ENCODE results near the gene RMRP.
"Not testable (repeated sequence)": the region's sequence is repeated elsewhere in the genome, so short reads cannot be mapped to it uniquely, and the experiment has no call there.

RMRP gene

DNA sequence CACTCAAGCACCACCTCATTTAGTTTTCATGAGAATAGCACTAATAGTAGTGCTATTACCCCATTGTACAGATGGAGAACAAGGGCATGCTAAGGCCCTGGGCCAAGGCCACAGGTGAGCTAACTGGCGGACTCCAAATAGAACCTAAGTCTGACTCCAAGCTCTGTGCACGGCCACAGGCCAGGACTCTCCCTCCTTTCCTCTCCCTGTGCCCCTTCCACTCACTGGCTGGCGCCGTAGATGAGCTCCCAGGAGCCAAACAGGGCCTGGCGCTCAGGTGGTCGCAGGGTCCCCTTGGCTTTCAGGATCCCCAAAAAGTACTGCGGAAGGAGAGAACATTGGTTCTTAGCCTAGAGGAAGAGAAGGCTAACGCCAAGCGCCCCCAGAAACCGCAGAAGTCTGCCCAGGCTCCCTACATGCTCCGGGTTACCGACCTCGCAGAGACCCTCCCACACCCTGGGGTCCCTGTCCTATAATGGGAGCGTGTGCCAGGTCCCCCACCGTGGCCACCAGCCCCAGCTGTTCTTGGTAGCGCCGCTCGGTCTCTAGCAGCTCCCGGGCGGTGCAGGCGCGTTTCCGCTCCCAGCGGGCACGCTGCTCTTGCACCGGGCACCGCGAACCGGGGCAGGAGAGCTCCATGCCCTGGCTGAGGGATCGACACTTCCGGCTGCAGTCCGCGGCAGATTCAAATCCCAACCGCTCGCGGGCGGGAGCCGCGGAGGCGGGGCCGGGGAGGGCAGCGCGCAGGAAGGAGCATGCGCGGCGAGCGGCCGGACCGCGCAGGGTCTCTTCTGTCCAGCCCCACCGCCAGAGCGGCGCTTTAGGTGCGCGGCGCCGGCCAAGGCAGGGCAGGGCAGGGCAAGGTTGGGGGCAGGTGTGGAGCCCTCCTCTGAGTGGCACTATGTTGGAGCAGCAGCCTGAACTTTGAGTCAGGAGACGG lies 7.0 kb upstream of the RMRP start, which contains the start of gene ARHGEF39:
ARHGEF39 (minus strand) TSS at position 665 of the 940 bp plus-strand sequence; CDS start at position 639, 26 bp downstream.
- DNase-seq, result peak; percentile 88

DNA sequence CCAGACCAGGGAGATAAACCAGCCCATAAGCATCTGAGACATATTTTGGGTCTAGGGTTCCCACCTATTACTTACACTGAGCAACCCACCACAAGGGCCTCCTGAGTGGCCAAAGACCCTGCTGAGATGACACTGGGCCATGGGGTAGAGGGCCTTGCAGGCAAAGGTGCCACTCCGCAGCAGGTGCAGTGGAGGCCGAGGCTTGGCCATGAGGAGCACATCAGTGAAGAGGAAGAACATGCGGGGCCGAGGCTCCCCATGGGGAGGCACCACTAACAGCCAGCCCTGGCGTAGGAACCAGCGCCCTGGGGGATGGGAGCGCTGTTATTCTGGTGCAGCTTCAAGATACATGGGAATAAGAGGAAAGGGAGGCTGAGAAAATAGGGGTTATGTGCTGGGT lies 4.6 kb upstream of the RMRP start:
- DNase-seq, result no peak

DNA sequence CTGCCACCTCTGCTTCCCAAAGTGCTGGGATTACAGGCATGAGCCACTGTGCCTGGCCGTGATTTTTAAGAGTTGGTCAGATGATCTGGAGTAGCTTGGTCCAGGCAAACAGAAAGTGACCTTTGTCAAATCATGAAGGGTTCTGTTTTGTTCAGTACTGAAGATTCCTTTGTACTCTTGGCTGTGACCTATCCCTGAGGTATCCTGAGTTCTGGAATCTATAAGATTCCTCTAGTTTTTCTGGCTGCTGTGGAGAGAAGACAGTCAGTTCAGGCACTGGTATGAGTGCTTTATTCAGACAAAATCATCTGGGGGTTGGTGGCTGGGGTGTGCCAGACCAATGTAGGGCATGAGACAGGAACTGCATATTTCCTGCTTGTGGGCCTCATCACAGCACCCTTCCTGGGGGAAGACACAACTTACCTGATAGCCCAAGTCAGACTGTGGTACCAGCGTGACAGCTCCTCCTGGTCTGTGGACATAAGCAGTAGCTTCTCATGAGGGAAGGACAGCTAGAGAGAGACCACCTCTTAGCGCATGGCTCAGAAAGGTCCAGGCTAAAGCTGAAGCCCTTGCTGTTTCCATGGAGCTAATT lies 4.0 kb upstream of the RMRP start:
- DNase-seq, result no peak

DNA sequence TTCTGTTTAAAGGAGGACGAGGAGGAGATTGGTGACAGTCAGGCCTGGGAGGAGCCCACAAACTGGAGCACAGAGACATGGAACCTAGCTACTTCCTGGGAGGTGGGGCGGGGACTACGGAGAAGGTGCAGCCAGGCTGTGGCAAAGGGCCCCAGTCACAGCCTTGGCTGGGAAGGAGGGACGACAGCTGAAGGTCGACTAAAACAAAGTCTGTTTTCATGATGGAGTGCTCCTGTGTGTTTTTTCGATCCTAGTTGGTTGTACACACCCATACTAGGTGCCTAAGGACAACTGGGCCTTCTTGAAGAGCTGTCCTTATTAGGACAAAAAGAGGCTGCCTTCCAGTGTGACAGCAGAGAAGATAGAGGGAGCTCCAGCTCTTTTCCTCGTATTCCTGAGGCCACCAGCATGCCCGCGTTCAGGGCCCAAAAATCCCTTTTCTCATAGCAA lies 3.2 kb upstream of the RMRP start:
- no peak for DNase-seq

DNA sequence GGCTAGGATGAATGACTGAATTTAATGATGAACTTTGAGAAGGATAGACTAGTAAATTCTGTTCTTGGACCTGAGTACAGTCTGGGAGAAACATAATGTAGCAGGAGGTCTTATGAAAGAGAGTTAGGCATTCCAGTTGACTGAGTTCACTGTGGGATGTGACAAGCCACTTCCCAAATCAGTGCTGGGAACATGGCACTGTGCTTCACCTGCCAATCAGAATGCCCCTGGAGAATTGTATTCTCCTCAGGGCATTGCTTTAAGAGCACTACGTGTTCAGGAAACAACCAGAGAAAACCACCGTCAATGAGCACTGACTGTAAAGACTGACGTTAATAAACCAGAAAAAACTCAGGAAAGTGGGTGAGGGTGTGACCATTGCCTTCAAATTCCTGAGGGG lies 1.5 kb upstream of the RMRP start:
- DNase-seq, result no peak

DNA sequence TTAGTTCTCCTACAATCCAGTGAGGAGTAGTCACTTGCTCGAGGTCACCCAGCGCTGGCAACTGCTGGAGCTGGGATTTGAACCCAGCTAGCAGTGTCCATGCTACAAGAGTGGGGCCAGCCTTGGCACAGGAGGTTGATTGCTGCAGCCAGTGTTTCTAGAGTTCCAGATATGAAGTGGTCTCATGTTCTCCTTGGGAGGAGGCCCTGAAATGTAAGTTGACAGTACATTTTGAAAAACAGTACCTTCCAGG lies 1.1 kb upstream of the RMRP start:
- DNase-seq, result no peak

DNA sequence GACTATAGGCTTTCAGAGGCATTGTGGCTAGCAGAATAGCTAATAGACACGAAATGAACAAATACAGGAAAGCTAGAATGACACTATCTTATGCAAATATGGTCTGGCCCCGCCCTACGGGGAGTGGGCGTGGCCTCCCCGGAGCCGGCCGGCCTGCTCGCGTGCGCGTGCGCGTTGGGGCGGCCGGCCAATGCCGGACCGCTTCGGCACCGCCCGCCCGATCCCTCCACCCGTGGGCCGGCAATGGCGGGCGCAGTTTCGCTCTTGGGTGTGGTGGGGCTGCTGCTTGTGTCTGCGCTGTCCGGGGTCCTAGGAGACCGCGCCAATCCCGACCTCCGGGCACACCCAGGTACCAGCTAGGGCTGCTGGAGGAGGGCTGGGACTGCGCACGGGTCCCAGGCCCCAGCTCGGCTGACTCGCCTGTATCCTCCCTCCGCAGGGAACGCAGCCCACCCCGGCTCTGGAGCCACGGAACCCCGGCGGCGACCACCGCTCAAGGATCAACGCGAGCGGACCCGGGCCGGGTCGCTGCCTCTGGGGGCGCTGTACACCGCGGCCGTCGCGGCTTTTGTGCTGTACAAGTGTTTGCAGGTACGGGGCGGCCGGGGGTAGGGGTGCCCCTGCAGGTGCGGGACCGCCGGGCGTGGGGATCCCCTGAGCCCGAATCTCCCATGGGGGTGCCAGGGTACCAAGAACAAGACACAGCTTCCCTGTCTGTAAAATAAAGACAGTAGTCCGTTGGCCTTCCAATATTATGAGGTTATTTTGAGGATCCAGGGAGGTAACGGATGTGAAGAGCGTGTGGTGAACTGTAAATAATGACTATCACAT lies 533 bp upstream of the RMRP start, which contains the start of gene CCDC107:
CCDC107 (plus strand) TSS at position 156 of the 831 bp plus-strand sequence; CDS start at position 244, 88 bp downstream.
- peak; percentile 93 for DNase-seq

DNA sequence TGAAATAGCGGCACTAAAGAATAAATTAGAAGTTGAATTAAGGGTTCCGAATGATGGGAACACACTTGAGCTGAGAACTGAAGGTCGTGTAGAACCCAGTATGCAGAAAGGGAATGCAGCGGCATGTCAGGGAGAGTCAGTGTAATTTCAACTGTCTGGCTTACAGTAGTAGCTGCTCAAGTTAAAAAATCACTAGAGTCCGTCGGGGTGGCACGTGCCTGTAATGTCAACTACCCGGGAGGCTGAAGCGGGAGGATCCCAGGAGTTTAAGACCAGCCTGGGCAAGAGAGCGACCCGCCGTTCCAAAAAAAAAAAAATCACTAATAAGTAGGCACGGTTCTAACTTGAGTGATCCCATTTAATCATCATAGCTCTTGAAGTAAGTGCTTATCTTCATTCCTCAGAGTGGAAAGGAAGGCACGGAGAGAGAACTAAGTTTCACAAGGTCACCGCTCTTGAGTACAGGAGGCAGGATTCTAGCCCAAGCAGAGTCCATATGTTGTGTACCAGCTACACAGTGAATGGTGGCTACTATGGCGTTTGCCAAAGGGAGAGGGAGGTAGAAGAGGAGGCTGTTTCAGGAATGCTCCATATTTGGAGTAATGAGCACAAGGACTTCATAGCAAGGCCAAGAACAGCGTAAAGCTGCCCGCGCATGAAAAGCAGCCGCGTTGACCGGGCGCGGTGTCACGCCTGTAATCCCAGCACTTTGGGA lies 831 bp downstream of the RMRP start:
- DNase-seq, result no peak

DNA sequence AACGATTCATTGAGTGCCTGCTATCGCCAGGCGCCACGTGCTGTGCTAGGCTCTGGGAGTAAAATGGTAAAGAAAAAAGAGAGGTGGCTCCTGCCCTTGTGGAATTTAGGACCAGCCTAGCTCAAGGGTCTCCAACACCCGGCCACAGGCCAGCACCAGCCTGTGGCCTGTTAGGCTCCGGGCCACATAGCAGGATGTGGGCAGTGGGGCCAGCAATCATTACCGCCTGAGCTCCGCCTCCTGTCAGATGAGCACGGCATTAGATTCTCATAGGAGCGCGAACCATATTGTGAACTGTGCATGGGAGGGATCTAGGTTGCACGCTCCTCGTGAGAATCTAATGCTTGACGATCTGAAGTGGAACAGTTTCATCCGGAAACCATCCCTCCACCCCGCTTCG lies 1.5 kb downstream of the RMRP start:
- no peak for DNase-seq

DNA sequence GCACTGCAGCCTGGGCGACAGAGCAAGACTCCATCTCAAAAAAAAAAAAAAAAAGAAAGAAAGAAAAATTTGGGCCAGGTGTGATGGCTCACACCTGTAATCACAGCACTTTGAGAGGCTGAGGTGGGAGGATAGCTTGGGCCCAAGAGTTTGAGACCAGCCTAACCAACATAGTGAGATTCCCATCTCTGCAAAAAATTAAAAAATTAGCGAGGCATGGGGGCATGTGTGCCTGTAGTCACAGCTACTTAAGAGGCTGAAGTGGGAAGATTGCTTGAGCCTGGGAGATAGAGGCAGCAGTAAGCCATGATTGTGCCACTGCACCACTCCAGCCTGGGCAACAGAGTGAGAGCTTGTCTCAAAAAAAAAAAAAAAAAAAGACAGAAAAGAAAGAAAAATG lies 4.2 kb downstream of the RMRP start:
- no peak for DNase-seq

DNA sequence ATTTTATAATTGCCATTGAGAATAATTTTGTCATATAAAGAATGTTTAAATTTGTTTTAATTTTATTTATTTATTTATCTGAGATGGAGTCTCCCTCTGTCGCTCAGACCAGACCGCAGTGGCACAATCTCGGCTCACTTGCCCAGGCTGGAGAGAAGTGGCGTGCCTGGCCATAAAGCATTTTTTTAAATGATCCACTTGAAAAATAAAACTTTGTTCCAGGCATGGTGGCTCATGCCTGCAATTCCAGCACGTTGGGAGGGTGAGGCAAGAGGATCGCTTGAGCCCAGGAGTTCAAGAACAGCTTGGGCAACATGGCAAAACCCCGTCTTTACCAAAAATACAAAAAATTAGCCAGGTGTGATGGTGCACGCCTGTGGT lies 5.0 kb downstream of the RMRP start:
- DNase-seq, result no peak

DNA sequence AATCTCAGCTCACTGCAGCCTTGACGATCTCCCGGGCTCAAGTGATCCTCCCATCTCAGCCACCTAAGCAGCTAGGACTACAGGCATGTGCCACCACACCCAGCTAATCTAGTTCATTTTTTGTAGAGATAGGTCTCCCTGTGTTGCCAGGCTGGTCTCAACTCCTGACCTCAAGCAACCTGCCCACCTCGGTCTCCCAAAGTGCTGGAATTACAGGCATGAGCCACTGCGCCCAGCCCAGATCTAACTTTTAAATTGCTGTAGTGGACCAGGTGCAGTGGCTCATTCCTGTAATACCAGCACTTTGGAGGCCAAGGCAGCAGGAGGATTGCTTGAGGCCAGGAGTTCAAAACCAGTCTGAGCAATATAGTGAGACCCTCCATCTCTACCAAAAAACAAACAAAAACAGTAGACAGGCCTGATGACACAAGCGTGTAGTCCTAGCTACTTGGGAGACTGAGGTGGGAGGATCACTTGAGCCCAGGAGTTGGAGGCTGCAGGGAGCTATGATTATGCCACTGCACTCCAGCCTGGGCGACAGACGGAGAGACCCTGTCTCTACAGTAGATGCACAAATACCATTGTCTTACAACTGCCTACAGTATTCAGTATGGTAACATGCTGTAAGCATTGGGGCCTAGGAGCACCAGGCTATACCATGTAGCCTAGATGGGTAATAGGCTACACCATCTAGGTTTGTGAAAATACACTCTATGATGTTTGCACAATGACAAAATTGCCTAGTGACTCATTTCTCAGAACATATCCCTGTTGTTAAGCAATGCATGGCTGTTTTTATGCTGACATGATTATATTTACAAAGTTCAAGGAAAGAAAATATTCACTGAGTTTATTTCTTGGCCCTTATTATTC lies 5.6 kb downstream of the RMRP start:
- no peak for DNase-seq

DNA sequence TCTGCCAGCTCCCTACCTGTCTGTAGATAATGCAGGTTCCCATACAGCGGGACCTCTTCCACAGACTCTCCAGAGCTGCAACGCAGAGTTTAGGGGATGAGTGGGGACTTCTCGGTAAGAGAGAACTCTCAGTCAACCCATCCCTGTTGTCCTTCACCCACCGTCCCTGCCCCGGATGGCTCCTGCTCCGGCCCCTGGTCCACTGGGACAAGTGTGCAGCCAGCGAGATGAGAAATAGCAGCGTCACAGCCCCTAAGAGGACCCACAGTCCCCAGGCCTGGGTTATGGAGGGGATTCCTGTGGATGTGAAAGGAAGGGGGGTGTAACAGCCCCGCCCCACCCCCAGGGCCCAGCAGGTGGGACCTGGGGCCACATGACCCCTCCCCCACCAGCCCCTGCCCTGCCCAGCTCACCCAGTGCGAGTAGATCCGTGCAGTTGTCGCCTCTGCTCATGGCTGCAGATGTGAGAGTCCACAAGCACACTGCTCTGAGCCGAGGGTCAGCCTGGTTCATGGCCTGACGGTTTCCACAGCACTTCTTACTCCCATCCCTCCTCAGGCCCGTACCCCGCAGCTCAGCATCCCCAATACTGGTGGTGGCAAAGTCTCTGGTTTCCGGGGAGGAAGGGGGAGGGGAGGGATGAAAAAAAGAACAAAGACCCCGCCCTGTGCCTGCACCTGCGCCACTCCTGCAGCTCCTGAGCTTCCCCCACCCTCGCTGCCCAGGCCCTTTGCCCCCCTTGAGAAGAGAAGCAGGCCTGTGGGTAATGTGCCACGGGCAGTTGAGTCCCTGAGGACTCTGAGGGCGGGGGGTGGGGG lies 7.3 kb downstream of the RMRP start, which contains the start of gene SIT1:
SIT1 (minus strand) TSS at position 591 of the 818 bp plus-strand sequence; CDS start at position 513, 78 bp downstream.
- no peak for DNase-seq

DNA sequence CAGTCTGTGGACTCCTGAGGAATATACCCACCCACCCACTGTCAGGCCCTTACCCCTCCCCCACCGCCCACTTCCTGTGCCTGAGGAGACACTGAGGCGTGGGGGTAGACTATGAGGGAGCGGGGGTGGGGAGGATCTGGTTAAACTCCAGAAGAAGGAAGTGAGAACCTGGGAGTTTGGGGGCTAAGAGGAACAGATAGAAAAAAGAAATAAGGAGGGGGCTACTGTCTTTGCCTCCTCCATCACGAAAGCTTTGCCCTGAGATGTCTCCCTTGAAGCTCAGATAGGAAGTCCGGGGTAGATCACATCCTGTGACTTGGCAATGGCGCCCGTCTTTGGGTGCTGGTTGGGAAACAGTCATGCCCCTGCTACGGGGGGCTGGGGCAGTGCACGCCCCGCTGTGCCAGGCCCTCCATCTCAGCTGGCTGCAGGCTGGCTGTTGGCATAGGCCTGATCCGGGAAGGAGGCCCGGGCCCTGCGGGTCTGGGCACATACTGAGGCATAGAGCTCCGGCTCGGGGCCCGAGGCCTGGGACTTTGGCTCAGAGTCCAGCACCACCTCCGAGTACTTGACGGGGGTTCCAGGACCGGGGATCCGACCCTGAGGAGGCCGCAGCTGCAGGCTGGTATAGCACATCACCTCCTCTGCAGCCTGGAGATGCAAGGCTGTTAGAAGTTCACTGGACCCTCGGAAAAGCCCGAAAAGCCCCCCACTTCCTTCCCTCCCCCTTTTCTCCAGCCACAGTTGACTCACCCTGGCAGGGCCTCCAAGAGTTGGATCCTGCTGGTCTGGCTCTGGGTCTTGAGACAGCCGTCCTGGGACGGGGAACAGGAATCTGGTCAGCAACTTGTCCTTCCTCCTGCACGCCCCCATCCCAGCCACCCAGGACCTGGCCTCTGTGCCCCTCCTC lies 8.1 kb downstream of the RMRP start:
- DNase-seq, result no peak

DNA sequence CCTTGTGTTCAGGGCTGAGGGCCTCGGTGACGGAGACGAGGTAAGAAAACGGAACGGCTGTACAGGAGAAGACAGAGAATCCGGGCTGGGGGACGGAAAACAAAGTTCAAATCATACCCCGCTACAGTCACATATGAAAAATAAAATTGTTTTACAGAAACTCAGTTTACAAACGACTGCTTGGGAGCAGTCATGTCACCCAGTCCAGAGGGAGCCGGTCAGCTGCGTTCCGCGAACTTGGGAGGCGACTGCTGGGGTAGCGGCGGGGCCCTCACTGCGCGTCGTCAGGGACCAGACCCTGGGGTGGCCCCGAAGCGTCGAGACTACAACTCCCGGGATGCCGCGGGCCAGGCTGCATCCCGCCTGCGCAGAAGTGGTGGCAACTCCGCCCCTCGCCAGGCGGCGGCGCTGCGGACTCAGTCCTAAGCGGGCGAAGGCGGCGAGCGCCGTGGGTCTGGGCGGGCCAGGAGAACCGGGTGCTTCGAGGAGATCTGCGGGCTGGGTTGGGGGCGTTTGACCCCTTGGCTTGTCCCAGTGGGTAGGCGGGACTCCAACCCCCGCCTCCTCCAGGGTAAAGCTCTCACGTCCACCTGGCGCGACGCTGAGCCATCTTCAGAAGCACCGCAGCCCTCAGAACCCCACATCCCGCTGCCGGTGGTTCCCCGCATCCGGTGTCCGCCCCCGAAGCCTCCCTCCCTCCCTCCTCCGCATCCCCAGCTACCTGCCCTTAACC lies 11.1 kb downstream of the RMRP start:
- peak; percentile 95 for DNase-seq

DNA sequence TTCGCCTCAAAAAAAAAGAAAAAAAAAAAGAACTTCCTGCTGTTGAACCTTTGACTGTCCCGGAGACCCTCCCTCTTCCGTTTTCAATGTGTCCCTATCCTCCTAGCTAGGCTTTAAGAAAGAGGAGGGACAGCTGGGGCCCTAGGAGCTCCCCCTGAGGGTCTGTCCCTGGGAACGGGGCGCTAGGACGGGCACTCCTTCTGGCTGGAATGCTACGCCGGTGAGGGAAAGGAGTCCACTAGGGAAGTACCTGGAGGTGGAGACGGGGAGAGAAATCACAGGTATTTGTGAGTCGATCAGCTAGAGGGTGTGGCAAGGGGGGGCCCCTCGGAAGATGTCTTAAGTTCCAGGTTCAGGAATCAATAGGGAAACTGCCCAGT lies 11.7 kb downstream of the RMRP start:
- peak; percentile 69 for DNase-seq

DNA sequence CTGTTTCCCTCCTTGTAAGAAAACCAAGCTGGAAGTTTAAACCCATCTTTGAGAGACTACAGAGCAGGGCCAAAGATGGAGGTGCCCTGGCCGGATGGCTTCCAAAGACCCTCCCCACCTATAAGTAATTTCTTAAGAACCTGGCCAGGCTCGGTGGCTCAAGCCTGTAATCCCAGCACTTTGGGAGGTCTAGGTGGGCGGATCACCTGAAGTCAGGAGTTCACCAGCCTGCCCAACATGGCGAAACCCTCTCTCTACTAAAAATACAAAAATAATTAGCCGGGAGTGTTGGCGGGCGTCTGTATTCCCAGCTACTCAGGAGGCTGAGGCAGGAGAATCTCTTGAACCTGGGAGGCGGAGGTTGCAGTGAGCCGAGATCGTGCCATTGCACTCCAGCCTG lies 12.1 kb downstream of the RMRP start:
- not testable (repeated sequence) for DNase-seq

DNA sequence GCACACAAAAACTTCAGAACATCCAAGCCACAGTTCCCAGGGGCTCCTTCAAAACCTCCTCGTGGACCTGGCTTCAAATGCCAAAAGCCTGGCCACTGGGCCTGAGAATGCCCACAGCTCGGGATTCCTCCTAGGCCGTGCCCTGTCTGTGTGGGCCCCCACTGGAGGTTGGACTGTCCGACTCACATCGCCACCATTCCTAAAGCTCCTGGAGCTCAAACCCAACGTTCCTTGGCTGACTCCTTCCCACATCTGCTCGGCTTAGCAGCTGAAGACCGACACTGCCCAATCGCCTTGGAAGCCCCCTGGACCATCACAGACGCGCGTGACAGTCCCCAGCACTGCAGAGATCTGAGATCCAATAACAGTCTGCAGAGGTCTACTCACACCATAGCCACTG lies 14.8 kb downstream of the RMRP start:
- no peak for DNase-seq

DNA sequence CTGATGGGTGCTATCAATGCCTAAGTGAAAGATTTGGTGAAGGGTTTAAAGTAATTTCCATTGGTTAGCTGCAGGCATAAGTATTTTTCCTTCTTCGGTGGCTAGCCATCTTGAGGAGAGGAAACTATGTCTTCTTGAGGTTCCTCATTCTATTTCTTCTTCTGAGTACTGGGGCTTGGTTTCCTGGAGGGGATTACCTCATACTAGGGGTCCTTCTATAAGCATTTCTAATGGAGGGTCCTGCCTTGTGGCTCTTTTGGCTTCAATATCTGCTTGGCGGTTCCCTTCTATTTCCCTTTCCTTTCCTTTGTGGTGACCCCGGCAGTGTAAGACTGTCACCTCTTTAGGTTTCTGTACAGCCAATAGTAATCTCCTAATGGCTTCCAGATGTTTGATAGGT lies 16.3 kb downstream of the RMRP start:
- not testable (repeated sequence) for DNase-seq
